Activated CD4-positive, alpha-beta T cell treated with anti-CD3 and anti-CD28 coated beads for 4 hours (primary cell): ENCODE results near the gene PCF11.
"Not testable (repeated sequence)": the region's sequence is repeated elsewhere in the genome, so short reads cannot be mapped to it uniquely, and the experiment has no call there.

Experiments
- DNase-seq, 2 donors: peaks; one replicate each; pipeline ENCODE4 v3.0.0-alpha.2; 2020

Gene PCF11, protein sequence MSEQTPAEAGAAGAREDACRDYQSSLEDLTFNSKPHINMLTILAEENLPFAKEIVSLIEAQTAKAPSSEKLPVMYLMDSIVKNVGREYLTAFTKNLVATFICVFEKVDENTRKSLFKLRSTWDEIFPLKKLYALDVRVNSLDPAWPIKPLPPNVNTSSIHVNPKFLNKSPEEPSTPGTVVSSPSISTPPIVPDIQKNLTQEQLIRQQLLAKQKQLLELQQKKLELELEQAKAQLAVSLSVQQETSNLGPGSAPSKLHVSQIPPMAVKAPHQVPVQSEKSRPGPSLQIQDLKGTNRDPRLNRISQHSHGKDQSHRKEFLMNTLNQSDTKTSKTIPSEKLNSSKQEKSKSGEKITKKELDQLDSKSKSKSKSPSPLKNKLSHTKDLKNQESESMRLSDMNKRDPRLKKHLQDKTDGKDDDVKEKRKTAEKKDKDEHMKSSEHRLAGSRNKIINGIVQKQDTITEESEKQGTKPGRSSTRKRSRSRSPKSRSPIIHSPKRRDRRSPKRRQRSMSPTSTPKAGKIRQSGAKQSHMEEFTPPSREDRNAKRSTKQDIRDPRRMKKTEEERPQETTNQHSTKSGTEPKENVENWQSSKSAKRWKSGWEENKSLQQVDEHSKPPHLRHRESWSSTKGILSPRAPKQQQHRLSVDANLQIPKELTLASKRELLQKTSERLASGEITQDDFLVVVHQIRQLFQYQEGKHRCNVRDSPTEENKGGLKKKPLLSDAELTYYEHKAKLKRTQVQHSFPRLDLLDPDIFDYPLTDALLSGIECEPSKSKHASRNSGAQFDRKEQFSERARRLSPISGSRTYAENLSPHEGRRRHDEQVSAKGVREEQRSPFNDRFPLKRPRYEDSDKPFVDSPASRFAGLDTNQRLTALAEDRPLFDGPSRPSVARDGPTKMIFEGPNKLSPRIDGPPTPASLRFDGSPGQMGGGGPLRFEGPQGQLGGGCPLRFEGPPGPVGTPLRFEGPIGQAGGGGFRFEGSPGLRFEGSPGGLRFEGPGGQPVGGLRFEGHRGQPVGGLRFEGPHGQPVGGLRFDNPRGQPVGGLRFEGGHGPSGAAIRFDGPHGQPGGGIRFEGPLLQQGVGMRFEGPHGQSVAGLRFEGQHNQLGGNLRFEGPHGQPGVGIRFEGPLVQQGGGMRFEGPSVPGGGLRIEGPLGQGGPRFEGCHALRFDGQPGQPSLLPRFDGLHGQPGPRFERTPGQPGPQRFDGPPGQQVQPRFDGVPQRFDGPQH (N-terminal part only)

DNA sequence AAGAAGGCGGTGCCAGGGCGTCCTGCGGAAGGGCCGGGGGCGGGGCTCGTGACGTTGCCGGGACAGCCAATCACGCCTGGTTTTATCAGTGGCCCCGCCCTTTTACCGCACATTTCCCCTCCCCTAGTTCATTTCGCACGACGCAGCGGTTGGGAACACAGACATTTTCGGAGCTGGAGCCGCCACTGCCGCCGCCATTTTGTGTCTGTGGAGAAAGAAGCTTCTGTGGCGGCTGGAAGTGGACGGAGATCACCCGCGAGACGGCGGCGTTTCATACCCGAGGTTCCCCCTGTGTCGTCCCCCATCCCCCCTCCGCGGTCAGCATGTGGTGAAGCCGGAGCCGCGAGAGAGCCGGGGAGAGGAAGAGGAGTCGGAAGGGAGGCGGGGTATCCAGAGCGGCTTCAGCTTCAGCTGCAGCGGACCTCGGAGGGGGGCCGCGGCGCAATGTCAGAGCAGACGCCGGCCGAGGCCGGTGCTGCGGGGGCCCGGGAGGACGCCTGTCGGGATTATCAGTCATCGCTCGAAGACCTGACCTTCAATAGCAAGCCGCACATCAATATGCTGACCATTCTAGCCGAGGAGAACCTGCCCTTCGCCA is at the start of gene PCF11:
TSS of gene PCF11 (plus strand) at position 136 of the 598 bp plus-strand sequence. CDS start at position 445, 309 bp downstream.
- no peak for DNase-seq

DNA sequence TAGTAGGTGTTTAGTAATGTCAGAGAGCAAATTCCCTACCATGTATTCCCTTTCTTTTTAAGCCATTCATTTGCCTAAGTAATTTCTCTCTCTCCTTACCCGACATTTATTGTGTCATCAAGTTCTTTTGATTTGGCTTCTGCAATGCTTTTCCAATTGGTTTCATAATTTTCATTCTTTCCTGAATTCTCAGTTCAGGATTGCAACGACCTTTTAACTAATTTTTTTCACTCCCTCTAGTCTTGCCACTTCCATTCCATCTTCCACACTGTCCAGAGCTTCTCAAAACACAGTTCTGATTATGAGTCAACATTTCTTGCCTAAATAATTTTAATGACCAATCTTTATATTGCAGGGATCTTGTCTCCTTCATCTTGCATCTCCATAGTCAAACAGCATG is 44.0 kb upstream of the PCF11 start:
- no peak for DNase-seq

GRCh38 chr11:83115026-83115425 is 41.9 kb upstream of the PCF11 start:
- no peak for DNase-seq

GRCh38 chr11:83115551-83115950 is 41.4 kb upstream of the PCF11 start:
- no peak for DNase-seq

DNA sequence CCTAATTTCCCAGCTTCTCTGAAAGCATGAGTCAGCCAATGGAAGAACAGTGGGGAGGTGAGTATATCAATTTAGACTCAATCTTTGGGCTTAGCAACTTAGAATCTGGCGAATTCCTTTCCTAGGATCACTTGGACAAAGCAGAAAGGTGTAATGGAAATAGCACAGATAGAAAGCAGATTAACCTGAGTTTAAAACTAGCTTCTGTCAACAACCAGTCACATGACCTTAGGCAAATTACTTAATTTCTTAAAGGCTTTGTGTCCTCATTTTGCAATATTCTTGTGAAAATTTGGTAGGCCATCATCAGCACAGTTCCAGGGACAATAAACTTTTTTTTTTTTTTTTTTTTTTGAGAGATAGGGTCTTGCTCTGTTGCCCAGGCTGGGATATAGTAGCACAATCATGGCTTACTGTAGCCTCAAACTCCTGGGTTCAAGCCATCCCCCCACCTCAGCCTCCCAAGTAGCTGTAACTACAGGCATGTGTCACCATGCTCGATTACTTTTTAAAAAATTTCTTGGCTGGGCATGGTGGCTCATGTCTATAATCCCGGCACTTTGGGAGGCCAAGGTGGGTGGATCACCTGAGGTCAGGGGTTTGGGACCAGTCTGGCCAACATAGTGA is 40.8 kb upstream of the PCF11 start:
- no peak for DNase-seq

GRCh38 chr11:83118814-83119213 is 38.1 kb upstream of the PCF11 start:
- no peak for DNase-seq

DNA sequence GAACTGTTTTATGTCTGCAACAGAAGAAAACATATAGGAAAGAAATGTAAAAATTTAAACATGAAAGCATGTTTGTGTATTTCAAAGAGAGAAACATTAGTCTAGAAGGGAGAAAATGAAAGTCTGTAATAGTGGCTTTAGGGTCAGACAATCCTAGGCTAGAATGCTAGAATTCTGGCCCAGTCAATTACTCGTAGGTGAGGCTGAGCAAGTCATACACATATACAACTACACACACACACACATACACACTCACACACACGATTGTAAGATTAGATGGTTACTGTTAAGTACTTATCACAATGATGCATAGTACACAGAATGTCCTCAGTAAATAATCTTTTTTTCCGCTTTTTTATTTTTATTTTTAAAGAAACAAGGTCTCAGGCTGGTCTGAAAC is 37.7 kb upstream of the PCF11 start:
- DNase-seq: no peak

DNA sequence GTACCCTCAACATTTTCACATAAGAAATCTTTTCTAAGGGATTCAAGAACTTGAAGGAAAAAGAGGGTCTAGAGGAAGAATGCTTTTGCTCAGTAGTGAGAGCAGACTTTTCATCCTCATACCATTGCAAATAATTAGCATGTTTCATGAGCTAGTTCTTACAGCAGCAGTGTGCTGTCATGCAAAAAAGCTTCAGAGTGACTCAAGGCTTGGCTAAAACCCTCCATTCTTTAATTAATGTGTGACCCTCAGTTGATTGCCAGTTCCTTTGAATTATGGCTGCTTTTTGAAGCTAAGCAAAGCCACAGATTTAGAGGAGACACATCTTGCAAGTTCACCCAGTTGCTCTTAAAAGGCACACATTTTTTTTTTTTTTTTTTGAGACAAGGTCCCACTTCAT is 36.6 kb upstream of the PCF11 start:
- no peak for DNase-seq

GRCh38 chr11:83122050-83122449 is 34.9 kb upstream of the PCF11 start:
- no peak for DNase-seq

GRCh38 chr11:83122766-83123165 is 34.2 kb upstream of the PCF11 start:
- DNase-seq: no peak

DNA sequence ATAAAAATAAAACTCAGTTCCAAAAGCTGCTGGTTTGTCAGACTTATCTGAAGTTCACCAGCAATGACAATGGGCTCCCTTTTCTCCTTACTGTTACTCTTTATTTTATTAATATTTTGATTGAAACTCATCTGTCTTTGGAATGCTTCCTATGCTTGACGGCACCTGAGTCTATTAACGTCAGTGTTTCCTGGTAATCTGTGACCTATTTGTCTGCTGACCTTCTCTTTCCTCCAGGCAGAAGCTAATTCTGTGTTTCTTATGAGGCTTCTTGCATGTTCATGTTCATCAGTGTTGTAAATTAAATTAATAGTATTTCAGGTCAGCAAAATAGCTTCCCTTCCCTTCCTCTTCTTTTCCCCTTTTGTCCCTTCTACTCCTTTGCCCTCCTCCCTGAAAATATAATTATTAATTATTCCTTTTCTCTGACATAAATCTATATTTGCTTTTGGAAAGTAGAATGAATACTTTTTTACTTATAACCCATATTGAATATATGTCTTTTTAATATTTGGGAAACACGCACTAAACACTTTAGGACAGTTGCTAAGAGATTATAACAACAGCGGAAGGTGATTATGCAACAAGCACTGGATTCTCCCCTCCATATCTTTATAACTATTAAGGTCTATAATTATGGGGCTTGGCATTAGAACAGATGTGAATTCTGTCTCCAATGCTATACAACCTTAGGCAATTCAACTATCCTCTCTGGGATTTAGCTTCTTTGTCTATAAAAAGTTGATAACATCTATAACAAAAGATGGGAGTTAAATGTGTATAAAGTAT is 32.1 kb upstream of the PCF11 start:
- DNase-seq: no peak

DNA sequence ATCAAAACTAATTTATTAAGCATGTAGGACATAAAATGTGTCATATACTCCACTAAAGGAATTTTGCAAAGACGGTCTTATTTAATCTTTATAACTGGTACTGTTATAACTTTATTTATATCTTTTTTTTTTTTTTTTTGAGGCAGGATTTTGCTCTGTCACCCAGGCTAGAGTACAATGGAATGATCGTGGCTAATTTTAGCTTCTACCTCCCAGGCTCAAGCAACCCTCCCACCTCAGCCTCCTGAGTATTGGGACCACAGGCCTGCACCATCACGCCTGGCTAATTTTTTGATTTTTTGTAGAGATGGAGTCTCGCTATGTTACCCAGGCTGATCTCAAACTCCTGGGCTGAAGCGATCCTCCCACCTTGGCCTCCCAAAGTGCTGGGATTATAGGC is 31.4 kb upstream of the PCF11 start:
- DNase-seq: no peak

- DNase-seq: no peak
Measured at GRCh38 chr11:83127310-83127637, 29.7 kb upstream of the PCF11 start.

DNA sequence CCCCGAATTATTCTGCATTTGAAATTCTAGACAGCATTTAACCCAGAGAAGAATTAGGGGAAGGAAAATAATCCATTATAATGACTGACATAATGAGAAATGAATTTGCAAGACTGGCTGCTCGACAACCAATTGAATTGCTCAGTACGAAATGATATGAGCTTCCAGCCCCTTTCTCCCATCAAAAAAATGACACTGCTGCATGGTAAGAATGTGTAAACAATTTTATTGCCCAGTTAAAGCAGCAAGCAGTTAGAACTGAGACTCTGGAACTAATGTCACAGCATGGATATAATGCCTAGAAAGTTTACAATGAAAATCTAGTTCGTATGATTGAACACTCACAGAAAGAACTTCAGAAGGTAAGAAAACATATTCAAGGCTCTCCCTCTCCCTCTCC is 24.7 kb upstream of the PCF11 start:
- no peak for DNase-seq

- DNase-seq: not testable (repeated sequence)
Measured at GRCh38 chr11:83133266-83133665, 23.7 kb upstream of the PCF11 start.

DNA sequence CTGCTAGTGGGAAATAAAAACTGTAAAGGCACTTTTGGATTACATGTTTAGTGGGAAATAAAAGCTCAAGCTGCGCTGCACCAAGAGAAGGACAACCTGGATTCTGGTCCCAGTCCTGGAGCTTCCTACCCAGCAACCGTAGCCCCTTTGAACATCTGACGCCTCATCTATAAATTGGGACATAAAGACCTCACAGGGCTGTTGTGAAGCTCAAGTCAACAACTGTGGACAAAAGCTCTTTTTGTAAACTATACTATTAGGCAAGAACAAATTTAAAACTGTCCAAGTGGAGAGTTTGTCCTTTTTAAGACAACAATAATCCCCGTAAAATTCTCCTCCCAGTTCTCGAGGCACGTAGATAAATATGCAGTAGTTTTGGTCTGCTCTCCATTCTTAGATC is 17.6 kb upstream of the PCF11 start:
- no peak for DNase-seq

DNA sequence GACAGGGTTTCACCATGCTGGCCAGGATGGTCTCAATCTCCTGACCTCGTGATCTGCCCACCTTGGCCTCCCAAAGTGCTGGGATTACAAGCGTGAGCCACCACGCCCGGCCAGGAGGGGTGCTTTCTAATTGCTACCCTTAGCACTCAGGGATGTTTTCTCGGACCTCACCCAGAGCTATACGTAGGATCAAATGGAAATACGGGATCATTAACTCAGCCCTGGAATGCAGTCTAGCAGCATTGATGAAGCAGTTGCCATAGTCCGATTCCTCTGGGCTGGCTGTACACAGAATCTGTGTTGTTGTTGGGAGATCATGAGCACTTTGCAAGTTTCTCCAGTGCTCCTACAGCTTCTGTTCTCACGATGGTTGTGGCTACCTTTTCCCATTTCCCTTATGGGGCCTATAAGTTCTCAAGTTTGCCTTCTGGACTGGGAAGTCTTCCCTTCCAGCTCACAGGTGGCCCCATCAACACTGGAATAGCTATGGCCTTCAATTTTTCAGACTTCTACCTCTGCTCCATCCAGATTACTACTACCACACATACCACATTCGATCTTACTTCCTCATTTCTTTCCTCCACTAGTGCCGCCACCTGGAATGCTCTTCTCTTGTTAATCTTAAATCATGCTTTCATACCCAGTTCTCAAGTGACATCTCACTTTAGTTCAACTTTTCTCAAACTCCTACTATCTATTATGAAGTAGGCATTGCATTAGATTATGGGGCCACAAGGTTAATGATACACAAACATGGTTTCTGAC is 16.1 kb upstream of the PCF11 start:
- no peak for DNase-seq

- DNase-seq: no peak
Measured at GRCh38 chr11:83147895-83148294, 9.0 kb upstream of the PCF11 start.

GRCh38 chr11:83150450-83150849 is 6.5 kb upstream of the PCF11 start:
- DNase-seq: no peak

DNA sequence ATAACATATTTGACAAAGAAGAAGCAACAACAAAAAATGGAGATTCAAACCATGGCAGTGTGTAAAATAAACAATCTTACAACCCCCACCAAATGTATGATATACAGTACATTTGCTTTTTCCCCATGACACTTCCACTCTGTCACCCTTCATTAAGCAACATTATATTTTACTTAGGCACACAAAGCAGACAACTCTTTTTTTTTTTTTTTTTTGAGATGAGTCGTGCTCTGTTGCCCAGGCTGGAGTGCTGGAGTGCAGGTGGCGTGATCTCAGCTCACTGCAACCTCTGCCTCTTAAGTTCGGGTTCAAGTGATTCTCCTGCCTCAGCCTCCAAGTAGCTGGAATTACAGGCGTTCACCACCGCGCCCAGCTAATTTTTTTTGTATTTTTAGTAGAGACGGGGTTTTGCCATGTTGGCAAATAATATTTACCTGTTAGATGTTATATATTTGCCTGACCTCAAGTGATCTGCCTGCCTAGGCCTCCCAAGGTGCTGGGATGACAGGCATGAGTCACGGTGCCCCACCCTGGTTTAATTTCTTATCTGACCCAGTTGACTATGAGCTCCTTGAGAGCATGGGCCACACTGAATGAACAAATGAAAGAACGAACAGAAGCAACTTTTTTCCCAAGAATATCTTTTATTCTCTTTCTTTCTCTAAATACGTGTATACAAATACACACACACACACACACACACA is 5.5 kb upstream of the PCF11 start:
- DNase-seq: no peak
